Hematopoietic multipotent progenitor cell treated with erythropoietin and hydrocortisone succinate and interleukin-3 and kit ligand, for 4 days (in vitro differentiated cells): ENCODE data around the gene CNTNAP5.

Source experiments
- DNase-seq: peaks from one replicate; pipeline ENCODE4 v3.0.0-alpha.2; 2015

Gene CNTNAP5

DNA sequence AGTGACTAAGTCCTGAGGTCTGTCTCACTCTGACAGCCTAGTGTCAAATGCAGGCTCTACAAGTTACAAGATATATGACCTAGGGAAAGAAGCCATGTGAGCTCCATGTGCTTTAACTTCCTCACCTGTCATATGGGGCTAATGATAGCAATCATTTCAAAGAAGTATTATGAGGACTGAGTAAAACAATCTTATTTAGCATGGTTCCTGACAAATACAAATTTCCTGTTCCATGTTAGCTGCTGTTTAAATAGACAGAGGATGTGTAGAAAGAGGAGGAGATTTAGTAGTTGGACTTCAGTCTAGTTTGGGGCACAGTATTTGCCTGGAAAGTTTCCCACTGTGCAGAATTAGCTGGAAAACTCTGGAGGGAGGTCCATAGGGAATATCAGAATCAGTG is 545.8 kb downstream of the CNTNAP5 start:
- no peak for DNase-seq

DNA sequence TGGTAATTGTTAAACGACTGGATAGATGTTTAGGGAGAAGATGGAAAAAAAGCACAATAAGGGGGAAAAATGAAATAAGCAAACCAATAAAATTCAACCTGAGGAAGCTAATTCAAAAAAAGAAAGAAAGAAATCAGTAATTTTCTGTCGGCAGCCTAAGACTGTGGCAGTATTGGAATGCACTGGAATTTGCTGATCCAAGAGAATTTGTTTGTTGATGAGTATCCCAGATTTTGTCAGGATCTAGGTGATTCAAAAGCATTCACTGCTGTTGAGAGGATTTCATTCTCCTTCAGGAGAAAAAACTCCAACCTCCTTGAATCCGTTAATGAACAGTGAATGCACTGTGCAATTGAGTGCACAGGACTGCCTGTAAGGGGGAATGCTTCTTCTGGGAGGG is 546.7 kb downstream of the CNTNAP5 start:
- no peak for DNase-seq

GRCh38 chr2:124572934-124573634 is 548.0 kb downstream of the CNTNAP5 start:
- no peak for DNase-seq

- DNase-seq: no peak
These were observed 550.4 kb downstream of the CNTNAP5 start for GRCh38 chr2:124575497-124575896.

GRCh38 chr2:124580263-124580662 is 555.2 kb downstream of the CNTNAP5 start:
- DNase-seq: no peak

GRCh38 chr2:124582387-124582786 is 557.3 kb downstream of the CNTNAP5 start:
- no peak for DNase-seq

GRCh38 chr2:124584615-124585014 is 559.5 kb downstream of the CNTNAP5 start:
- no peak for DNase-seq

GRCh38 chr2:124585277-124585676 is 560.2 kb downstream of the CNTNAP5 start:
- DNase-seq: no peak

- DNase-seq: no peak
These were observed 561.1 kb downstream of the CNTNAP5 start for GRCh38 chr2:124586210-124586609.

- DNase-seq: no peak
These were observed 561.7 kb downstream of the CNTNAP5 start for GRCh38 chr2:124586835-124587234.

- DNase-seq: no peak
These were observed 564.9 kb downstream of the CNTNAP5 start for GRCh38 chr2:124589971-124590370.

DNA sequence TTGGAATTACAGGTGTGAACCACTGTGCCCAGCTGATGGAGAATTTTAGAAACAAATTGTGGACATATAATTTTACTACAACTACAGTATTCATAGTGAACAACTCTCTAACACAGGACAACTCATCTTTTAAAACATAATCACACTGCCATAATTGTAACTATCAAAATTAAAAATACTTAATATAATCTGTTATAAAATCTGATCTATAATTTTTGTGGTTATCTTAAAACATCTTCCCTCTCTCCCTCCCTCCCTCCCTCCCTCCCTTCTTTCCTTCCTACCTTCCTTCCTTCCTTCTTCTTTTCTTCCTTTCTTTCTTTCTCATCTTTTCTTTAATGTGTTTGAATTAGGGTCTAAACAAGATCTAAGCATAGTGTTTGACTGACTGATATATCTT is 577.7 kb downstream of the CNTNAP5 start:
- no peak for DNase-seq

DNA sequence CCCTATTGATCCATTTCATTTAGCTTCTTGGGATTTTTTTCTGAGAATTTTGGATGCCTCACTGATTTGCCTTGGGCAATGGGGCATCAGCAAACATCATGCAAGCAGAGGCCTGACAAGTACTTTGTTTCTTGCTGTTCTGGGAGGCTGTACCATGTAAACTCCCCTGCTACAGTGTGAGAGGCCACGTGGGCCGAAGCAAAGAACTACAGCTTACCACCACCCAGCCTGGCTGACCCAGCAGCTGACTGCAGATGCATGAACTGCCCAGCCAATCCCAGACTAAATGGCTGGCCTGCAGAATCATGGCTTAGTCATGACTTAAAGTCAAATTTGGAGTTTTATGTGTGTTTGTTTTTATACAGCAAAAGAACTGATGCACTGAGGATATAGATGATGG is 579.9 kb downstream of the CNTNAP5 start:
- DNase-seq: no peak

- no peak for DNase-seq
These were observed 582.6 kb downstream of the CNTNAP5 start for GRCh38 chr2:124607679-124608078.

- DNase-seq: no peak
These were observed 584.6 kb downstream of the CNTNAP5 start for GRCh38 chr2:124609667-124610066.

DNA sequence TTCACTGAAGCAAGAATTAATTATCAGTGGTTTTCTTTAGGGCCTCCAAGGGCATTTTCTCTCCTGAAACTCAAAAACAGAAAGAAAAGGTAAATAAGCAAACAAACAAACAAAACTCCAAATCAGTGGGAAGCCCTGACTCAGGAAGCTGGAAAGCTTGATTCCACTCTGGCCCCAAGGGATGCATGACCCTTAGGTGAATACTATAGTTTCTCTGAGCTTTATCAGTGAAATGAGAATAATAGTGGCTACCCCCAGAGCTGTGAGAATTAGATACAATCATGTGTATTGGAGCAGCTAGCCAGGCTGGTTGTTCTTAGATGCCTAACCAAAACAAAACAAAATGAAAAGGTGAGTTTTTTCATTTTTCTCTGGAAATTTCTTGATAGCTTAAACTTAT is 585.1 kb downstream of the CNTNAP5 start:
- no peak for DNase-seq

DNA sequence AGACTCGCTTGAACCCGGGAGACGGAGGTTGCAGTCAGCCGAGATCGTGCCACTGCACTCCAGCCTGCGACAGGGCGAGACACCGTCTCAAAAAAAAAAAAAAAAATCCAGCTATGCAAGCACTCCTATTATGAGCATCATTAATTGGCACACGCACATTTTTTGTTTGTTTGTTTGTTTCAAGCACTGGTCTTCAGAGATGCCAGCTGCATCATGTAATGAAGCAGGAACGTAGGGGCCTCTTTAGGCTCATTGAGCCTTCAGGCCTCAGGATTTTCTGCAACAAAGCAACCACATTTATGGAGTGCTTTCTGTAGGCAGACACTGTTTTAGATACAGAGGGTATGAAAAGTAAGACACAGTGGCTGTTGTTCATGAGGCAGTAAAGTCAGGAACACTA is 585.8 kb downstream of the CNTNAP5 start:
- DNase-seq: no peak

DNA sequence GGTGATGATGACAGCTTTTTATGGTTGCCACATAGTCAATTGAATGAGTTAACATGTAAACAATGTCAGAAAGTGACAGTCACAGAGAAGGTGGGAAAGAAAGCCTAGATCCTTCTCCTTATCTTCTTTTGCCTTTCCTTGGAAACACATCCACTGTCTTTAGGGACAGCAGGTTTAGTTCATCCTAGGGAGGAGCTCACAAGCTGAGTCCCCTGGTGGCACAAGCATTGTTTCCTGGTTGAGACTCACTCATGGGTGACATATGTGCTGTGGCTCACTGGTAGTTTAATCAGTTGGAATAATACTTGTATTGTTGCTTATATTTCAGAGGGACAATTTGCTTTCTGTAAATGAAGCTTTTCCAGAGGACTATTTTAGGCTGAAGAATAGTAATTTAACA is 598.5 kb downstream of the CNTNAP5 start:
- no peak for DNase-seq

GRCh38 chr2:124625561-124625960 is 600.5 kb downstream of the CNTNAP5 start:
- DNase-seq: no peak

- DNase-seq: no peak
These were observed 601.9 kb downstream of the CNTNAP5 start for GRCh38 chr2:124626993-124627392.

DNA sequence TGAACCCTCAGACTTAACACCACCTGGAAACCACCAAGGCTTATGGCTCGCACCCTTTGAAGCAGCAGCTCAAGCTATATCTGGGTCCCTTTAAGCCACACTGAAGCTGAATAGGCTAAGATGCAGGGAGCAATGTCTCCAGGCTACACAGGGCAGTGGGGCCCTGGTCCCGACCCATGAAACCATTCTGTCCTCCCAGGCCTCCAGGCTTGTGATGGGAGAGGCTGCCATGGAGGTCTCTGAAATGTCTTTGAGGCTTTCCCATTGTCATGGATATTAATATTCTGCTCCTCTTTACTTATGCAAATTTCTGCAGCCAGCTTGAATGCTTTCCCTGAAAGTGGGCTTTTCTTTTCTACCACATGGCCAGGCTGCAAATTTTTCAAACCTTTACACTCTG is 608.7 kb downstream of the CNTNAP5 start:
- no peak for DNase-seq

- no peak for DNase-seq
These were observed 614.4 kb downstream of the CNTNAP5 start for GRCh38 chr2:124639524-124639923.

- DNase-seq: no peak
These were observed 615.2 kb downstream of the CNTNAP5 start for GRCh38 chr2:124640221-124640750.

GRCh38 chr2:124646166-124646815 is 621.2 kb downstream of the CNTNAP5 start:
- no peak for DNase-seq

GRCh38 chr2:124647245-124647644 is 622.2 kb downstream of the CNTNAP5 start:
- DNase-seq: no peak
